Measurements from ENCODE around the gene DENND4C. TPM values are rescaled to one million over a fixed set of nuclear protein-coding genes. Genes with fewer than 3 reads are reported as not detected.

Gene DENND4C
- total and polyA plus RNA-seq, 4 experiments from 2014 or later = 29.4 to 71.8 (median 57.5) TPM

DNA sequence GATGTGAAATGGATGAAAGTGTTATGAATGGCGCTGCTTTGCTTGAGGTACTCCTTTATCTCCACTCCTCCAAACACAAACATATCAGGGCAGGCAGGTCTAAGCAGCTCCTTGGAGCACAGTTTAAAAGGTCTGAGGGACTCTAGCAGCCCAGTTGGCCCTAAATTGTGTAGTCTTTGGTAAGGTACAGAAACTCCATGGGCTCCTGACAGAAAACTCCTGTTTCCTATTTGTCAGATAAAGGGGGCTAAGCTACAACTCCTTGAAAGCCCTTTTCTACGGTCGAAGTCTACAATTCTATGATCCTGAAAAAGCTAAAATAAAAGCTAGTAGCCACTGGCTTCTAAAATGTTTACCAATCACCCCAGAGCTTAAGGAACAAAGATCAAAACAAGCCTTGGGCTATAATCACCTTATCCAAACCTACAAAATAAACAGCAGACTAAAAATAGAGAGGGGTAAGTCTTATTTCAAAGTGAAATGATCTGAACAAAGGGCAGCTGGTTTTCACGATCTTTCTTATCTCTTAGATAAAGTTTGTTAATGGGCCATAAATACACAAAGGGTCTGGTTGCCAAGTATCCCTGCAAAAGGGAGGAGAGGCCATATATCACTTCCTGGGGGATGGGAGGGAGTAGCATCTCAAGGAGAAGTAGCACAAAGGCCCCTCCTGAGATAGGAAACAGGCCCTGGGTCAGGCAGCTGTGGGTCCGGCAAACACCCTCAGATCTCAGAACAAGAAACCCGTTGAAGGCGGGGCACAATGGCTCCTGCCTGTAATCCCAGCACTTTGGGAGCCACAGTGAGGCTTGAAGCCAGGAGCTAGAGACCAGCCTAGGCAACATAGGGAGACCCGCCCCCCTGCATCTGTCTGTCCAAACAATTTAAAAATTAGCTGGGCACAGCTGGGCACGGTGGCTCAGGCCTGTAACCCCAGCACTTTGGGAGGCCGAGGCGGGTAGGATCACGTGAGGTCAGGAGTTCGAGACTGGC is 28.3 kb upstream of the DENND4C start:
- no peaks in the 10 kb centered on the region for H3K9me3 Mint-ChIP-seq
- Histone ChIP-seq H3K27ac (ENCODE audit: low read depth, low read length) (no peak overlapping the region), H3K4me1 (ENCODE audit: insufficient read depth, low read length) (no peaks in the 10 kb centered on the region), H3K36me3 (ENCODE audit: insufficient read depth, low read length) (no peaks in the 10 kb centered on the region), H3K27me3 (ENCODE audit: insufficient read depth, low read length) (no peaks in the 10 kb centered on the region), H3K9me3 (ENCODE audit: control insufficient read depth in 1 of 2, low read length in 2 of 2) (no peaks in the 10 kb centered on the region), H3K4me3 (ENCODE audit: low read length in 2 of 2) (no peak overlapping the region)
- H3K27ac Mint-ChIP-seq = no peak overlapping the region
- ChIA-PET CTCF (ENCODE audit: partially characterized antibody) (interaction anchor here (0.6 to 1.4 kb wide), 4 partner anchors 8 to 270 kb away, joined by 3 read pairs; no protein-coding TSS in a partner anchor), POLR2A (ENCODE audit: partially characterized antibody) (interaction anchor here (0.7 kb wide), 1 partner anchor 114 kb away, joined by 3 read pairs; no protein-coding TSS in a partner anchor)
- no peak overlapping the region for H3K4me3 Mint-ChIP-seq
- intact Hi-C loops (cut with micrococcal nuclease) = no loop called here
- no peaks in the 10 kb centered on the region for H3K36me3 Mint-ChIP-seq
- H3K27me3 Mint-ChIP-seq = no peaks in the 10 kb centered on the region
- no peaks in the 10 kb centered on the region for H3K4me1 Mint-ChIP-seq
- no peak for DNase-seq

DNA sequence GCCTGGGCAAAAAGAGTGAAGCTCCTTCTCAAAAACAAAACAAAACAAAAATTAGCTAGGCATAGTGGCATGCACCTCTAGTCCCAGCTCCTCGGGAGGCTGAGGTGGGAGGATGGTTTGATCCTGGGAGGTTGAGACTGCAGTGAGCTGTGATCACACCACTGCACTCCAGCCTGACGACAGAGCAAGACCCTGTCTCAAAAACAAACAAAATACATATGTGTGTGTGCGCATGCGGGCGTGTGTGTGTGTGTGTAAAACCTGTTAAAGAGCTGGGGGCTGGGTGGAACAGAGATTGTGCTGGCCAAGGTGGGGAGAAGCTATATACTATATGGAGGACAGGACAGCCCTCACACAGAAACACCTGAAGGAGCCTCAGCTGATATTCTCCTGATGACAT is 27.4 kb upstream of the DENND4C start:
- H3K4me1 Mint-ChIP-seq = no peaks in the 10 kb centered on the region
- no peaks in the 10 kb centered on the region for H3K9me3 ChIP-seq (ENCODE audit: control insufficient read depth in 1 of 2, low read length in 2 of 2)
- no peaks in the 10 kb centered on the region for H3K9me3 Mint-ChIP-seq
- CTCF ChIA-PET (ENCODE audit: partially characterized antibody) = interaction anchor here (1.4 kb wide), 2 partner anchors 9 to 28 kb away, joined by 3 read pairs; no protein-coding TSS in a partner anchor
- no peaks in the 10 kb centered on the region for H3K27me3 ChIP-seq (ENCODE audit: insufficient read depth, low read length)
- no peak overlapping the region for H3K27ac ChIP-seq (ENCODE audit: low read depth, low read length)
- POLR2A ChIA-PET (ENCODE audit: partially characterized antibody) = no interaction called here
- H3K36me3 ChIP-seq (ENCODE audit: insufficient read depth, low read length) = no peaks in the 10 kb centered on the region
- intact Hi-C loops (cut with micrococcal nuclease) = no loop called here
- no peak overlapping the region for H3K4me3 ChIP-seq (ENCODE audit: low read length in 2 of 2)
- no peak overlapping the region for H3K27ac Mint-ChIP-seq
- H3K4me3 Mint-ChIP-seq = no peak overlapping the region
- no peaks in the 10 kb centered on the region for H3K36me3 Mint-ChIP-seq
- H3K4me1 ChIP-seq (ENCODE audit: insufficient read depth, low read length) = no peaks in the 10 kb centered on the region
- DNase-seq = no peak
- H3K27me3 Mint-ChIP-seq = no peaks in the 10 kb centered on the region

DNA sequence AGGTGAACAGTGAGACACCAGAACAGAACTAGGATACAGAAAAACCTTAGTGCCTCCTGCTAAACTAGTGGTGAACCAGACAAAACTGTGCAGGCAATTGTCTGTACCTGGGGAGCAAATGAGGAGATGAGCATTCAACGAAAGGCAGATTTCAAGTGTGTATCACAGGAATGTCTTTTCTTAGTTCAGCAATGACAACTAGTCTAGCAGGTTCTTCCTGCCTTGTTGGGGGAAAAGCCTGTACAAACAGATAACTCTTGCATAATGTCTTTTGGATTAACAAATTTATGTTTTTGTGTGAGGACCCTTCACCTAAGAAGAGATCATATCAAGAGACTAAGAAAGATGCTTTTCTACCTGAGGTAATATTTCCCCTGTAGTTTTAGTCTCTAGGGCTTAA is 21.8 kb upstream of the DENND4C start:
- no peaks in the 10 kb centered on the region for H3K27me3 ChIP-seq (ENCODE audit: insufficient read depth, low read length)
- Mint-ChIP-seq H3K27me3 (no peaks in the 10 kb centered on the region), H3K4me3 (no peak overlapping the region), H3K27ac (peak overlapping the region in 2 of 7 donors; percentile 49 to 69), H3K9me3 (no peaks in the 10 kb centered on the region), H3K4me1 (no peaks in the 10 kb centered on the region), H3K36me3 (no peaks in the 10 kb centered on the region)
- no peak overlapping the region for H3K4me3 ChIP-seq (ENCODE audit: low read length in 2 of 2)
- POLR2A ChIA-PET (ENCODE audit: partially characterized antibody) = no interaction called here
- CTCF ChIA-PET (ENCODE audit: partially characterized antibody) = no interaction called here
- intact Hi-C loops (cut with micrococcal nuclease) = no loop called here
- no peaks in the 10 kb centered on the region for H3K9me3 ChIP-seq (ENCODE audit: control insufficient read depth in 1 of 2, low read length in 2 of 2)
- H3K4me1 ChIP-seq (ENCODE audit: insufficient read depth, low read length) = no peaks in the 10 kb centered on the region
- no peak overlapping the region for H3K27ac ChIP-seq (ENCODE audit: low read depth, low read length)
- no peaks in the 10 kb centered on the region for H3K36me3 ChIP-seq (ENCODE audit: insufficient read depth, low read length)
- no peak for DNase-seq

DNA sequence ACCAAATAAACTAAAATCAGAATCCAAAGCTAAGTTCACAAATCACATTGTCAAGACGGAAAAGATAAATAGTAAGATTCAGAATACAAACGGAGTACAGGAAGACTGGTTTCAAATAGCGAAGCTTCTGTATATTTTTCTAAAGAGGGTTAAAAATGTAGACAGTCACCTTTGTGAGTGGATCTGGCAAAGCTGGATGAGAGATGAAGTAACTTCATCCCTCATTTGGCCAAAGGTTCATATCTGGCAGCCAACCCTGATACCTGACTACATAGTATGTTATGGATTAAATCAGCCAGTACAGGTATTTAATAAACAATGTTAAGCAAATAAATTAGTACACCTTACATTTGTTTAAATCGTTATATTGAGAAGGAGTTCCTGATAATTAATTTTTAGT is 21.3 kb upstream of the DENND4C start:
- H3K36me3 ChIP-seq (ENCODE audit: insufficient read depth, low read length) = no peaks in the 10 kb centered on the region
- H3K4me3 ChIP-seq (ENCODE audit: low read length in 2 of 2) = no peak overlapping the region
- intact Hi-C loops (cut with micrococcal nuclease) = no loop called here
- no peaks in the 10 kb centered on the region for H3K4me1 ChIP-seq (ENCODE audit: insufficient read depth, low read length)
- Mint-ChIP-seq H3K27ac (no peak overlapping the region), H3K9me3 (no peaks in the 10 kb centered on the region), H3K4me1 (no peaks in the 10 kb centered on the region), H3K27me3 (no peaks in the 10 kb centered on the region), H3K4me3 (no peak overlapping the region), H3K36me3 (no peaks in the 10 kb centered on the region)
- DNase-seq = no peak
- no peaks in the 10 kb centered on the region for H3K27me3 ChIP-seq (ENCODE audit: insufficient read depth, low read length)
- POLR2A ChIA-PET (ENCODE audit: partially characterized antibody) = no interaction called here
- CTCF ChIA-PET (ENCODE audit: partially characterized antibody) = no interaction called here
- no peak overlapping the region for H3K27ac ChIP-seq (ENCODE audit: low read depth, low read length)
- H3K9me3 ChIP-seq (ENCODE audit: control insufficient read depth in 1 of 2, low read length in 2 of 2) = no peaks in the 10 kb centered on the region

DNA sequence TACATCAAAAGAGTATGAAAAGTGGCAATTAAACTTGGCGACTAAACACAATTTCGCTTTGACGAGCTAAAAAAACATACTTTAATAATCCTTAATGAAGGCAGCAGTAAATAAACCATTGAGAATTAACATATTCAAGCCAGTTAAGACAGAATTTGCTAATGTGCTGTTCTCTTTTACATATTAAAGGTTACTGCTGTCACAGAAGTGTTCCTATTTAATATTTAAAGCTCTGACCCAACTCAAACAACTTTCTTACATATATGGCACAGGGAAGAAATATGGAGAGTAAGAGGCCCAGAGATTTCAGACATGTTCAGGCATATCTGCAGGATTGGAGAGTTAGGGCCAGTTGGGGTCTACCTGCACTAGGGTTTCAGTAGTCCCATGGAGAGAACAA is 16.7 kb upstream of the DENND4C start:
- no peaks in the 10 kb centered on the region for H3K9me3 Mint-ChIP-seq
- no peaks in the 10 kb centered on the region for H3K36me3 Mint-ChIP-seq
- H3K27ac Mint-ChIP-seq = no peak overlapping the region
- no peaks in the 10 kb centered on the region for H3K27me3 Mint-ChIP-seq
- Histone ChIP-seq H3K4me3 (ENCODE audit: low read length in 2 of 2) (no peak overlapping the region), H3K4me1 (ENCODE audit: insufficient read depth, low read length) (no peaks in the 10 kb centered on the region), H3K9me3 (ENCODE audit: control insufficient read depth in 1 of 2, low read length in 2 of 2) (no peaks in the 10 kb centered on the region), H3K36me3 (ENCODE audit: insufficient read depth, low read length) (no peaks in the 10 kb centered on the region), H3K27me3 (ENCODE audit: insufficient read depth, low read length) (no peaks in the 10 kb centered on the region), H3K27ac (ENCODE audit: low read depth, low read length) (no peak overlapping the region)
- intact Hi-C loops (cut with micrococcal nuclease) = no loop called here
- ChIA-PET CTCF (ENCODE audit: partially characterized antibody) (interaction anchor here (1.1 kb wide), 1 partner anchor 9 kb away, joined by 3 read pairs; no protein-coding TSS in a partner anchor), POLR2A (ENCODE audit: partially characterized antibody) (no interaction called here)
- DNase-seq = no peak
- H3K4me1 Mint-ChIP-seq = no peaks in the 10 kb centered on the region
- no peak overlapping the region for H3K4me3 Mint-ChIP-seq

DNA sequence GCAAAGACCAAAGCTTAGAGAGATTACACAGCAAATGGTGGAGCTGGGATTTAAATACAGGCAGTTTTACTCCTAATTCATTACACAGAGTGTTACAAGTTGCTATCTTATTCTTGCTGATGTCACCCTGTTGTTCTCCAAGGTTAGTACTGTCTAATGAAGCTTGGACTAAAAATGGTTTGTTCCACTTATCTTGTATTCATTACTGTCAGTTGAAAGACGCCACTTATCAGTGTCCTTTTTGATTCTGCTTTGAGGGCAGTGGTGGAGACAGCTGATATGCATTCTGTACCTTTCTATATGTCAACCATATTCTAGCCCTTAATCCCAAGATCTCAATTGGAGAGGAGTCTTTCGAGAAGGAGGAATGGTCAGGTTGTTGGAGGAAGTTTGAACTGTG is 14.0 kb upstream of the DENND4C start:
- Mint-ChIP-seq H3K4me1 (no peaks in the 10 kb centered on the region), H3K36me3 (no peaks in the 10 kb centered on the region), H3K27ac (peak overlapping the region in 1 of 7 donors; percentile 28), H3K27me3 (no peaks in the 10 kb centered on the region), H3K4me3 (no peak overlapping the region), H3K9me3 (peaks cover 0 to 2% (median 0%) of the 10 kb centered on the region in 8 donors)
- intact Hi-C loops (cut with micrococcal nuclease) = no loop called here
- Histone ChIP-seq H3K4me1 (ENCODE audit: insufficient read depth, low read length) (no peaks in the 10 kb centered on the region), H3K27me3 (ENCODE audit: insufficient read depth, low read length) (no peaks in the 10 kb centered on the region), H3K36me3 (ENCODE audit: insufficient read depth, low read length) (no peaks in the 10 kb centered on the region), H3K4me3 (ENCODE audit: low read length in 2 of 2) (no peak overlapping the region), H3K9me3 (ENCODE audit: control insufficient read depth in 1 of 2, low read length in 2 of 2) (no peaks in the 10 kb centered on the region), H3K27ac (ENCODE audit: low read depth, low read length) (no peak overlapping the region)
- POLR2A ChIA-PET (ENCODE audit: partially characterized antibody) = no interaction called here
- DNase-seq = no peak
- CTCF ChIA-PET (ENCODE audit: partially characterized antibody) = no interaction called here

DNA sequence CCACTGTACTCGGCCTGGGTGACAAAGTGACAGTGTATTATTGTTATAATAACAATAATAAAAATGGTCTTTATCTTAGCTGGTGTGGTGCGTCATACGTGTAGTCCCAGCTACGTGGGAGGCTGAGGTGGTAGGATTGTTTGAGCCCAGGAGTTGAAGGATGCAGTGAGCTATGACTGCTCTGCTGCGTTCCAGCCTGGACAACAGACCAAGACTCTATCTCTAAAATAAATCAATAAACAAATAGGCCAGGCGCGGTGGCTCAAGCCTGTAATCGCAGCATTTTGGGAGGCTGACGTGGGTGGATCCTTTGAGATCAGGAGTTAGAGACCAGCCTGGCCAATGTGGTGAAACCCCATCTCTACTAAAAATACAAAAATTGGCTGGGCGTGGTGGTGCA is 9.2 kb upstream of the DENND4C start:
- DNase-seq = no peak
- intact Hi-C loops (cut with micrococcal nuclease) = no loop called here
- Histone ChIP-seq H3K36me3 (ENCODE audit: insufficient read depth, low read length) (no peaks in the 10 kb centered on the region), H3K4me3 (ENCODE audit: low read length in 2 of 2) (no peak overlapping the region), H3K4me1 (ENCODE audit: insufficient read depth, low read length) (no peaks in the 10 kb centered on the region), H3K9me3 (ENCODE audit: control insufficient read depth in 1 of 2, low read length in 2 of 2) (no peaks in the 10 kb centered on the region), H3K27me3 (ENCODE audit: insufficient read depth, low read length) (no peaks in the 10 kb centered on the region), H3K27ac (ENCODE audit: low read depth, low read length) (no peak overlapping the region)
- Mint-ChIP-seq H3K4me1 (no peaks in the 10 kb centered on the region), H3K27ac (no peak overlapping the region), H3K4me3 (no peak overlapping the region), H3K27me3 (no peaks in the 10 kb centered on the region), H3K36me3 (no peaks in the 10 kb centered on the region), H3K9me3 (peaks cover 0 to 2% (median 0%) of the 10 kb centered on the region in 8 donors)
- ChIA-PET POLR2A (ENCODE audit: partially characterized antibody) (no interaction called here), CTCF (ENCODE audit: partially characterized antibody) (no interaction called here)

All from CD4-positive, alpha-beta memory T cell (primary cell).